Ectodermal cell (in vitro differentiated cells): Measurements from ENCODE around the gene QARS1.

ENCODE experiments used
- H3K27ac ChIP-seq: 2 replicates; pipeline ENCODE4 v1.7.0; 2013; ENCODE audit warnings: mild to moderate bottlenecking, low read depth, low read length; ENCODE audit not compliant: insufficient read depth, poor library complexity, severe bottlenecking
- H3K27me3 ChIP-seq: 2 replicates; pipeline ENCODE4 v1.7.0; 2013; ENCODE audit warnings: mild to moderate bottlenecking, low read length; ENCODE audit not compliant: insufficient read depth, control insufficient read depth, poor library complexity, severe bottlenecking
- H3K36me3 ChIP-seq: one replicate; pipeline ENCODE4 v1.7.0; 2013; ENCODE audit warnings: low read length; ENCODE audit not compliant: control insufficient read depth, insufficient read depth
- H3K4me1 ChIP-seq: one replicate; pipeline ENCODE4 v1.7.0; 2013; ENCODE audit warnings: low read length; ENCODE audit not compliant: control insufficient read depth, insufficient read depth
- H3K4me3 ChIP-seq: 2 replicates; pipeline ENCODE4 v1.7.0; 2013; ENCODE audit warnings: low read depth, low read length, control low read depth; ENCODE audit not compliant: insufficient read depth
- H3K9me3 ChIP-seq: 2 replicates; pipeline ENCODE4 v1.7.0; 2013; ENCODE audit warnings: mild to moderate bottlenecking, low read length, moderate library complexity; ENCODE audit not compliant: control insufficient read depth
- WGBS, 2 experiments: methylation state at CpG; one replicate each; pipeline ENCODE4 v1.1.7; 2013; ENCODE audit warnings: missing lambda C conversion rate in 2 of 2; 5-methylcytosine and 5-hydroxymethylcytosine counted together

The QARS1 gene

DNA sequence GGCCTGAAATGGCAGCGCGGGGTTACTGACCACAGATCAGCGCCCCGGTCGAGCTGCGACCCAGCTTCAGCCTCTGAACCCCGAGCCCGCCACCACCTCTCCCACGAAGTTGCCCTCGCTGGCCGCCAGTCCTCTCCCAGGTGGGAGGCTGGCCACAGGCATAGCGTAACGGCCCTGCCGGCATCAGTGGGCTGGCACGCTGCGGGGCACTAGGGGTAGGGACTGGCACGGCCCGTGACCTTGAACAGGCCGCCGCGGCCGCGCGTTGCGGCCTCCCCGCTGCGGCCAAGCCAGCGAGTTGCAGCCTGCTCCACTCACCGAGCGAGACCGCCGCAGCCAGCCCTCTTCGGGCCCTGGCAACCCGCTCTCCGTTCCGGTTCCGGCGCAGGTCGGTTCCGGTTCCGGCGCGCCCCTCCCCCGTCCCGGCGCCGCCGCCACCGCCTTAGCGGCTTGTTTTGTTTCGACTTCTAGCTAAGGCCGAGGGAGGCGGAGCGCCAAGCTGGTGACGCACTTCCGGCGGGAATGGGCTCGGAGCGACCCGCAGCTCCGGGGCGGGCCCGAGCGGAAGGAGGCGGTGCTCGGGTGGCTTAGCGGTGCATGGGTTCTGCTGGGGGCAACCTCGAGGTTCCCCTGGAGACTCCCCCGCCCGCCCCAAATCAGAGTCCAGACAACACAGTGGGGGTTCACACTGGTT lies 16.0 kb upstream of the QARS1 start, which contains the start of gene USP19:
TSS of gene USP19 (minus strand) at position 386 of the 694 bp plus-strand sequence. CDS start 1,678 bp downstream, outside the sequence.
- Histone ChIP-seq H3K9me3 (no peaks in the 10 kb centered on the region), H3K4me1 (peaks cover 4% of the 10 kb centered on the region), H3K4me3 (peak within 1 kb of the TSS; percentile 97), H3K36me3 (peaks cover 30% of the 10 kb centered on the region), H3K27me3 (no peaks in the 10 kb centered on the region), H3K27ac (peak within 1 kb of the TSS; percentile 93)
- WGBS, 2 experiments: 1% methylated on average over 70 of the region's 70 CpGs

DNA sequence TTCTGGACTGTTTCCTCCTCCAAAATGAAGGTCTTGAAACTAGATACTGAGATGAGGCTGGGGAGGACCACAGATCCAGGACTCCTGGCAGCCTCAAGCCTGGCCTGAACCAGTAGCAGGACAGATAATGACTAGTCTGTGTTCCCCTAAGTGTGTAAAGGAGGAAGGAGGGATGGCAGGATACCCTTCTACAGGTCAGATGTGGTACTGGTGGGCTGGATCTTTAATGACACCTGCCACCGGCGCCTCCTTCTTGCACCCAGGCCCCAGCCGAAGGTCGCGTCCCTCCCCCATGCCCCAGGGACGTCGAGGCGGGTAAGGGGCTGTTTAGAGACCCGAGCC lies 15.5 kb upstream of the QARS1 start:
- H3K4me1 ChIP-seq: peaks cover 4% of the 10 kb centered on the region
- peak overlapping the region; percentile 97 for H3K4me3 ChIP-seq
- H3K27me3 ChIP-seq: no peaks in the 10 kb centered on the region
- no peaks in the 10 kb centered on the region for H3K9me3 ChIP-seq
- peak overlapping the region; percentile 93 for H3K27ac ChIP-seq
- peaks cover 34% of the 10 kb centered on the region for H3K36me3 ChIP-seq
- WGBS, 2 experiments: 1 to 3% methylated on average over 9 of the region's 9 CpGs

DNA sequence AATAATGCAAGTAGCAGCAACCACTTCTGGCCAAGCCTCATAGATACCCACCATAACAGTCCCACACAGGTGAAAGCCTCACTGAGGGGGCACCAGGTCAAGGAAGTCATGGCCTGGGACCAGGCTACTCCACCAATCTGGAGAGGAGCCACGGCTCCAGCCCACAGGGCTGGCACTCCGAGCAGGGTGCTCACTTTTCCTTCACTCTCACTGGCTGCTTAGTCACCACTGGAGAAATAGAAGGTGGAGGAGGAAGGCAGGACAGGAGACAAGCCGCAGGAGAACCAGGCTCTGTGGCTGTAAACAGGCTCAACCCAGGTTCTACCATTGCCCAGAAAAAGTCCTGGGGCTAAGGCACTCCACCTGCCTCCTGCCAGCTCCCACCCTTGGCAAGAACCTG lies 14.9 kb upstream of the QARS1 start:
- Histone ChIP-seq H3K9me3 (no peaks in the 10 kb centered on the region), H3K4me1 (peaks cover 4% of the 10 kb centered on the region), H3K36me3 (peaks cover 36% of the 10 kb centered on the region), H3K4me3 (peak overlapping the region; percentile 97), H3K27me3 (no peaks in the 10 kb centered on the region), H3K27ac (no peak overlapping the region)
- 91 to 94% methylated on average over 3 of the region's 3 CpGs for WGBS, 2 experiments

DNA sequence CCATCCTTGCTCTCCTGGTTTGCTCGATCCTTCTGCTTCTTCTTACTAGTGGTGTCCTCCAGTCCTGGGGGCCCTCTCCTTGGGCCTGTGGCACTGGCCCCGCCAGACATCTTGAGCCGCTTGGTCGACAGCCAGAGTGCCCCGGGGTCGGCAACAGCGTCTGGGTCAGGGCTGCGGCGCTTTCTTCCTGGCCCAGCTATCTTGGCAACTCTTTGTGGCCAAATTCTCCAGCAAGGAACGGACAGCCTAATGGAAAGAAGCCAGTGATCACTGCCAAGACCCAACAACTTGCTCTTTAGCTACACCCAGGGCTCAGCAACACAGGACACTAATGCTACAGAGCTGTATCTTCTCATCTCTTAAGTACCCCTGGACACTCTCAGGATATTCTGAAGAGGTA lies 14.5 kb upstream of the QARS1 start:
- Histone ChIP-seq H3K4me1 (peaks cover 4% of the 10 kb centered on the region), H3K27me3 (no peaks in the 10 kb centered on the region), H3K36me3 (peaks cover 36% of the 10 kb centered on the region), H3K4me3 (no peak overlapping the region), H3K27ac (no peak overlapping the region), H3K9me3 (no peaks in the 10 kb centered on the region)
- WGBS, 2 experiments: 95 to 96% methylated on average over 10 of the region's 10 CpGs

DNA sequence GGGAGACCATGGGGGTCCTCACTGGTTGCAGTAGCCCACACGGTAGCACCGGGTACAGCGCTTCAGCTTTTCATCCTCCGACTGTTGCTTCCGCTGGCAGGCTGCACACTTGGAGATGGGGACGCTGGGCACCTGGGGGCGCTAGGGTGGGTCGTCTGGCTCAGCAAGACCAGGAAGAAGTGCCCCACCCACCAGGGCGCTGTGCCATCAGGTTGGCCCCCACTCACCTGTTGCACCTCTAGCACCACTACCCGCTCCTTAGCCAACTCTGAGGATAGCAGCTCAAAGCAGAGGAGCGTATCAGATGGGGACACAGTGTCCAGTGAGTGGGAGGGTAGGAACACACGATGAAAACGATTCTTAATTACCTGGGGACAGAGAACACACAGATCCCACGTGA lies 7.7 kb upstream of the QARS1 start:
- no peak overlapping the region for H3K4me3 ChIP-seq
- H3K27ac ChIP-seq: no peak overlapping the region
- 94 to 96% methylated on average over 14 of the region's 14 CpGs for WGBS, 2 experiments
- no peaks in the 10 kb centered on the region for H3K9me3 ChIP-seq
- peaks cover 47% of the 10 kb centered on the region for H3K36me3 ChIP-seq
- no peaks in the 10 kb centered on the region for H3K27me3 ChIP-seq
- H3K4me1 ChIP-seq: no peaks in the 10 kb centered on the region

DNA sequence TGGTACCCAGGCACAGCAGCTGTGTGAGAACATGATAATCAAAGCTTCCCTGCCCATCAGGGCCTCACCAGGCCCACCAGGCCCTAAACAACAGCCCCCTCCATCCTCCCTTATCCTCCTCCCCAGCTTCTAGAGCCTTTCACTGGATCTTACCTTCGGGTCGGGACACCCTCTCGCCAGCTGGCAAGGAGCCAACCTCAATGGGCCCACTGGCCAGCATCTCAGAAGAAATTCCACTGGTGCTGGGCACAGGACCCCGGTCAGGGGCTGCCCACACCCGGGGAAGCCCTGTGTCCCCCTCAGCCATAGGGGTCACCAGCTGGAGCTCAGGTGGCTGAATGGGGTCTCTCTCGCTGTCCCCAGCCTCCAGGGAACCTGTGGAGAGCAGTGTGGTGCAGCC lies 6.8 kb upstream of the QARS1 start:
- WGBS, 2 experiments: 93 to 98% methylated on average over 6 of the region's 6 CpGs
- Histone ChIP-seq H3K4me3 (no peak overlapping the region), H3K9me3 (no peaks in the 10 kb centered on the region), H3K27ac (no peak overlapping the region), H3K27me3 (no peaks in the 10 kb centered on the region), H3K4me1 (no peaks in the 10 kb centered on the region), H3K36me3 (peaks cover 43% of the 10 kb centered on the region)

DNA sequence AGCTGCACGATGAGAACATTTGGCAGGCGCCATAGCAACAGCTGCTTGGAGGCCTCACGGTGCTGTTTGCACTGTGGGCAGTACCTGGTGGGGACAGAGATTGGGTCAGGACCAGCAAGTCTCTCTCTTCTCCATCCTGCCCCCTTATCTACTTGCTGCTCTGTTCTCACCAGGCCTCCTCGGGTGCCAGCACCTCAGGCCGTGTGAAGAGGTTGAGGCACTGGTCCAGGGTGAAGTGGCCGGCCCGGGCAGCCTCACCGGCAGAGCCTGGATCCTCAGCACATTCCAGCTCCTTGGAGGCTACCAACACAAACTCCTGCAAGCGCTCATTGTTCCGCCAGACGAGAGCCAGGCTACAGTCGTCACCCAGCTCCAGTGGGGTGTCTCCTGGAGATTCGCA lies 6.2 kb upstream of the QARS1 start:
- peaks cover 4% of the 10 kb centered on the region for H3K4me1 ChIP-seq
- WGBS, 2 experiments: 94% methylated on average over 13 of the region's 13 CpGs
- no peaks in the 10 kb centered on the region for H3K27me3 ChIP-seq
- H3K36me3 ChIP-seq: peaks cover 43% of the 10 kb centered on the region
- H3K4me3 ChIP-seq: no peak overlapping the region
- no peak overlapping the region for H3K27ac ChIP-seq
- no peaks in the 10 kb centered on the region for H3K9me3 ChIP-seq

DNA sequence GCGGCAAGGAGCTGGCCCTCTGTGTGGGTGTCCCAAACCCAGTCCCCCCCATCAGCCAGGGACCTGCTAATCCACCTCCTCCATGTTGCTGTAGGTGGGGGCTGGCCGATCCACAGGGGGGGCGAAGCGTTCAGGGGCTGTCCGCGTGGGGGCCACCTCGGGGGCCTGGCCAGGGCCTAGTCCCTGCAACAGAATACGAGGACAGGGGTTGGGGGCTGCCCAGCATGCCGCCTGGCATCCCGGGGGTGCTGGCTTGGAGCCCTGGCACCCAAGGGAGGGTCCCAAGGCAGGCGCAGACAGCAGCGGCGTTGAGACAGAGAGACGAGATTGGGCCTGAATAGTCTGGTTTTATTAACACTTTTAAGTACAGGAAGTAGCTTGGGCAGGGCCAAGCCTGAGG lies 3.8 kb upstream of the QARS1 start:
- H3K4me3 ChIP-seq: no peak overlapping the region
- H3K4me1 ChIP-seq: peaks cover 13% of the 10 kb centered on the region
- H3K36me3 ChIP-seq: peaks cover 29% of the 10 kb centered on the region
- H3K27me3 ChIP-seq: no peaks in the 10 kb centered on the region
- H3K9me3 ChIP-seq: no peaks in the 10 kb centered on the region
- WGBS, 2 experiments: 93 to 95% methylated on average over 14 of the region's 14 CpGs
- no peak overlapping the region for H3K27ac ChIP-seq

DNA sequence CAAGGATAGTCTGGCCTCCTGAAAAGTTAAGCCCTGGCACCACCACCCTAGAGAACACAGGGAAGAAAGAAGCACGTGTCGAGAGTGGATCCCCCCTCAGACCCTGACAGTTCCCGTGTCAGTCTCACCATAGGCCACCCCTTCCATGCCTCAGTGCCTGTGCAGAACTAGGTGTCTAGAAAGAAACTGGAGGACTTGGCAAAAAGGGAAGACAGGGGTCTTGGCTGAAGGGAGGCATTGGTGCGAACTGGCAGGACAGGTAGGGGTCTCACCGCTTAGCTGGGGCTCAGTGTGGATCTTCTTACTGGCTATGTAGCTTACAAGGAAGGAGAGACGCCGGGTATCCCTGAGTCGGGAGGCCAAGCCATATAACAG lies 518 bp downstream of the QARS1 start:
- WGBS, 2 experiments: 11 to 16% methylated on average over 8 of the region's 8 CpGs
- no peaks in the 10 kb centered on the region for H3K9me3 ChIP-seq
- H3K36me3 ChIP-seq: peaks cover 36% of the 10 kb centered on the region
- H3K27ac ChIP-seq: peak overlapping the region; percentile 93
- peak overlapping the region; percentile 80 for H3K4me3 ChIP-seq
- no peaks in the 10 kb centered on the region for H3K27me3 ChIP-seq
- H3K4me1 ChIP-seq: peaks cover 13% of the 10 kb centered on the region

DNA sequence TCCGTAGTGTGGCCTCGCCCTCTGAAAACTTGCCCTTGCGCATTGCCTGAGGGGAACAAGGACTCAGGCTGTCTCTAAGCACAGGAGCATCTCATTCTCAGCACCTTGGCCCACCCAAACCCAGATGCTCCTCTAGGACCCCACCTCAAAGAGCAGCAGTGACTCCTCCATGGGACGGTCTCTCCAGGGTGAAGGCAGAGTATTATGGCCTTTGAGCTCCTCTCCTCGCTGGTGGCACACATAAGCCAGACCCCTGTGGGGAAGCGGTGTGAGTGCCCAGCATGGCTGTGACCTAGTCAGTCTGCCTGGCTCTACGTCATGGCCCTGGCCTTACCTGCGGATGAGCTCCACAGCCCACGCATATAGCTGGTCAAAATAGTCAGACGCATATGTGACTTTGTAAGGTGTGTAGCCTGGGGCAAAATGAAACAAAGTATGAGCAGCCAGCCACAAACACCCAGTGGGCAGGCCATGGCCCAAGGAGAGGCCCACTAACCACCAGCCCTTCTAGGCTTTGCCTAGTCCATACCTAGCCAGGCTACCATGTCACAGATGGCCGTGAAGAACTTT lies 4.4 kb downstream of the QARS1 start:
- Histone ChIP-seq H3K36me3 (peaks cover 51% of the 10 kb centered on the region), H3K4me3 (no peak overlapping the region), H3K9me3 (no peaks in the 10 kb centered on the region), H3K27ac (no peak overlapping the region), H3K27me3 (no peaks in the 10 kb centered on the region), H3K4me1 (peaks cover 6% of the 10 kb centered on the region)
- WGBS, 2 experiments: 96 to 97% methylated on average over 11 of the region's 11 CpGs
